MM.1S (cell line): ENCODE data around the gene PPP2R2C.

Experiments used
- CTCF ChIP-seq: fragments of 300-600 bp; sonication (generic); IDR thresholded peaks from 2 replicates; pipeline ENCODE4 v1.5.1; 2016; ENCODE audit warnings: antibody characterized with exemption, low read length, mixed read lengths
- EZH2 ChIP-seq: fragments of 300-600 bp; sonication (generic); optimal IDR thresholded peaks from 2 replicates; pipeline ENCODE3; 2017; ENCODE audit warnings: low read depth, mild to moderate bottlenecking, antibody characterized with exemption, low read length, mixed read lengths
- EZH2phosphoT487 ChIP-seq: fragments of 300-600 bp; sonication (generic); IDR thresholded peaks from 2 replicates; pipeline ENCODE4 v1.6.1; 2018; ENCODE audit warnings: antibody characterized with exemption, low read length

DNA sequence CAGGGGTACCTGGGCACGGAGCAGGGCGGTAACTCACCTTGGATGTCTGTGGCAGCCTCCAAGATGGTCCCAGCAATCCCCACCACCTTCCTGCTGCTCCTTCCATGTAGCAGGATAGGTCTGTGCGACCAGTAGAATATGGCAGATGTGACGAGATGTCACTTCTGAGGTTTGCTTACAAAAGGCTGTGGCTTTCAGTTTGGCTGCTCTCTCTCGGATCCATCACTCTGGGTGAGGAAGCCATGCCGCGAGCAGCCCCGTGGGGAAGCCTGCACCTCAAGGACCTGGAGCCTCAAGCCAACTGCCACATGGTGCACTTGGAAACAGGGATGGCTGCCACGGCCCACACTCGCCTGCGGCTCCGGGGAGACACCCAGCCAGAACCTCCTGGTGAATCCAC lies 165.2 kb downstream of the PPP2R2C start:
- TF ChIP-seq EZH2: no peak
- TF ChIP-seq CTCF: no peak
- TF ChIP-seq EZH2phosphoT487: no peak
